Ishikawa (cell line): ENCODE data around the gene ZNF211.

Experiments
- CEBPB ChIP-seq: IDR thresholded peaks from 2 replicates; pipeline ENCODE4 v1.6.1; 2012
- CREB1 ChIP-seq: IDR thresholded peaks from 2 replicates; pipeline ENCODE4 v1.6.1; 2012; ENCODE audit warnings: low read depth
- EGR1 ChIP-seq: IDR thresholded peaks from 2 replicates; pipeline ENCODE4 v1.6.1; 2012
- EP300 ChIP-seq: IDR thresholded peaks from 2 replicates; pipeline ENCODE4 v1.6.1; 2012; ENCODE audit warnings: borderline replicate concordance
- FOXM1 ChIP-seq: IDR thresholded peaks from 2 replicates; pipeline ENCODE4 v1.6.1; 2012; ENCODE audit warnings: low read depth, borderline replicate concordance
- MAX ChIP-seq: IDR thresholded peaks from 2 replicates; pipeline ENCODE4 v1.6.1; 2012
- NFIC ChIP-seq: IDR thresholded peaks from 2 replicates; pipeline ENCODE4 v1.6.1; 2012
- RAD21 ChIP-seq: IDR thresholded peaks from 2 replicates; pipeline ENCODE4 v1.6.1; 2012; ENCODE audit warnings: low read depth
- REST ChIP-seq: IDR thresholded peaks from 2 replicates; pipeline ENCODE4 v1.6.1; 2012; ENCODE audit warnings: low read depth, mild to moderate bottlenecking
- TAF1 ChIP-seq: IDR thresholded peaks from 2 replicates; pipeline ENCODE4 v1.6.1; 2012; ENCODE audit warnings: low read depth, mild to moderate bottlenecking
- TCF12 ChIP-seq: IDR thresholded peaks from 2 replicates; pipeline ENCODE4 v1.6.1; 2012; ENCODE audit warnings: low read depth
- TEAD4 ChIP-seq: IDR thresholded peaks from 2 replicates; pipeline ENCODE4 v1.6.1; 2012
- USF1 ChIP-seq: IDR thresholded peaks from 2 replicates; pipeline ENCODE4 v1.6.1; 2012
- YY1 ChIP-seq: IDR thresholded peaks from 2 replicates; pipeline ENCODE4 v1.6.1; 2012; ENCODE audit warnings: low read depth
- ZBTB7A ChIP-seq: IDR thresholded peaks from 2 replicates; pipeline ENCODE4 v1.6.1; 2012; ENCODE audit warnings: low read depth

The ZNF211 gene

GRCh38 chr19:57641715-57642234 lies 8.8 kb downstream of the ZNF211 start:
- TF ChIP-seq USF1 = no peak
- no peak for TF ChIP-seq TAF1
- TF ChIP-seq TCF12 = no peak
- TF ChIP-seq MAX = no peak
- no peak for TF ChIP-seq RAD21

GRCh38 chr19:57642396-57643046 lies 9.6 kb downstream of the ZNF211 start:
- TF ChIP-seq NFIC (peak; percentile 71), FOXM1 (no peak), ZBTB7A (no peak), RAD21 (no peak), EP300 (no peak), MAX (no peak)

- TF ChIP-seq TEAD4 (no peak), CEBPB (no peak), EGR1 (no peak), TAF1 (no peak), RAD21 (no peak), USF1 (no peak), NFIC (no peak), CREB1 (no peak), ZBTB7A (no peak), MAX (no peak), REST (no peak), EP300 (no peak), FOXM1 (no peak), YY1 (no peak), TCF12 (no peak)
Measured at GRCh38 chr19:57643734-57644133, 10.8 kb downstream of the ZNF211 start.

- TF ChIP-seq NFIC = peak; percentile 37; the same call in 1 of the 2 replicates
- TF ChIP-seq MAX = no peak
Measured at GRCh38 chr19:57648331-57649003, 15.5 kb downstream of the ZNF211 start.

- TF ChIP-seq CREB1 (no peak), EP300 (no peak), REST (no peak)
Measured at GRCh38 chr19:57651654-57651996, 18.7 kb downstream of the ZNF211 start.

- TF ChIP-seq TAF1 = no peak
- no peak for TF ChIP-seq CREB1
- TF ChIP-seq REST = no peak
- no peak for TF ChIP-seq MAX
- no peak for TF ChIP-seq TCF12
- no peak for TF ChIP-seq YY1
- no peak for TF ChIP-seq ZBTB7A
- no peak for TF ChIP-seq EP300
- no peak for TF ChIP-seq FOXM1
- TF ChIP-seq TEAD4 = no peak
- no peak for TF ChIP-seq EGR1
Measured at GRCh38 chr19:57653689-57654088, 20.7 kb downstream of the ZNF211 start.
